Stimulated activated CD8-positive, alpha-beta memory T cell treated with anti-CD3 and anti-CD28 coated beads, Interleukin-15, amount 100 ng/mL, for 24 hours (primary cell): ENCODE results near the gene AQP11.
"Not testable (repeated sequence)": the region's sequence is repeated elsewhere in the genome, so short reads cannot be mapped to it uniquely, and the experiment has no call there.

ENCODE experiments used
- DNase-seq: peaks from one replicate; pipeline ENCODE4 v3.0.0-alpha.2; 2020; ENCODE audit warnings: low read depth

The AQP11 gene, protein sequence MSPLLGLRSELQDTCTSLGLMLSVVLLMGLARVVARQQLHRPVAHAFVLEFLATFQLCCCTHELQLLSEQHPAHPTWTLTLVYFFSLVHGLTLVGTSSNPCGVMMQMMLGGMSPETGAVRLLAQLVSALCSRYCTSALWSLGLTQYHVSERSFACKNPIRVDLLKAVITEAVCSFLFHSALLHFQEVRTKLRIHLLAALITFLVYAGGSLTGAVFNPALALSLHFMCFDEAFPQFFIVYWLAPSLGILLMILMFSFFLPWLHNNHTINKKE

DNA sequence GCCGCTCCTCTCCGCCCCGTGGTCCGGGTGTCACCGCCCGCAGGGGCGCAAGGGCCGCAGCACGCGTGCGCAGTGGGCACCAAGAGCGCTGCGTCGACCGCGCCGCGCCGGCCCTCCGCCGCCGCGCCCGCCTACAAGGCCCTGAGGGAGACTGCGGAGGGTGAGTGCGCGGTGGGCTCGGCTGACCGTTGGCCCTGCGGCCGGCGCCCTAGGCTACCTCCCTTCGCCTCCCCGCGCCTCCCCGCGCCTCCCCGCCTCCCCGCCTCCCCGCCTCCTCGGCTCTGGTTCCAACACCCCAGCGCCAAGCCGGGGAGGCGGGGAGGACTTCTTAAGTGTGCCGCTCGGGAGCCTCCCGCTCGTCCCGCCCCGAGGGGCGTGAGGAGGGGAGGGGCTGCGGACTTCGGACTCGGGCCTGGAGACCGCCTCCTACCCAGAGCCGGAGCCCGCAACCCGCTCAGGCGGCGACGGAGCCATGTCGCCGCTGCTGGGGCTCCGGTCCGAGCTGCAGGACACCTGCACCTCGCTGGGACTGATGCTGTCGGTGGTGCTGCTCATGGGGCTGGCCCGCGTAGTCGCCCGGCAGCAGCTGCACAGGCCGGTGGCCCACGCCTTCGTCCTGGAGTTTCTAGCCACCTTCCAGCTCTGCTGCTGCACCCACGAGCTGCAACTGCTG lies at the start of gene AQP11:
Gene AQP11, plus strand, starts transcription at position 433 of the 673 bp plus-strand sequence. Its CDS starts 40 bp downstream, at position 473.
- DNase-seq, result peak; percentile 45

DNA sequence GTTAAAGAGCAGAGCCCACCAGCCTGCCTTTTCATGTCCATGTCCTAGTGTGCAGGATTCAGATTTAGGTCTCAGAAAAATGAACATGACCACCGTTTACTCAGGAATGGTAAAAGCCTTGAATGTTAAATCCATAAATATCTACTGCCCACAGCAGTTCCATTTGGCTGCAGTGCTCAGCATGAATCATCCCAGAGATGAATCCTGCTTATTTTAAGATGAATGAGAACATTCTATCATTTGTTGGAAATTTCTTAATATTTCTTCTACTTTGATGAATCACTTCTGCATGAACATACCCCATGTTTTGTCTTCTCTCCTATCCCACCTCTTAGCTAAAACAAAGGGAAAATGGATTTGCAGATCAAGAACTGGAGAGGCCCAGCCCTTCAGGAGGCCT lies 47.5 kb upstream of the AQP11 start:
- DNase-seq, result no peak

DNA sequence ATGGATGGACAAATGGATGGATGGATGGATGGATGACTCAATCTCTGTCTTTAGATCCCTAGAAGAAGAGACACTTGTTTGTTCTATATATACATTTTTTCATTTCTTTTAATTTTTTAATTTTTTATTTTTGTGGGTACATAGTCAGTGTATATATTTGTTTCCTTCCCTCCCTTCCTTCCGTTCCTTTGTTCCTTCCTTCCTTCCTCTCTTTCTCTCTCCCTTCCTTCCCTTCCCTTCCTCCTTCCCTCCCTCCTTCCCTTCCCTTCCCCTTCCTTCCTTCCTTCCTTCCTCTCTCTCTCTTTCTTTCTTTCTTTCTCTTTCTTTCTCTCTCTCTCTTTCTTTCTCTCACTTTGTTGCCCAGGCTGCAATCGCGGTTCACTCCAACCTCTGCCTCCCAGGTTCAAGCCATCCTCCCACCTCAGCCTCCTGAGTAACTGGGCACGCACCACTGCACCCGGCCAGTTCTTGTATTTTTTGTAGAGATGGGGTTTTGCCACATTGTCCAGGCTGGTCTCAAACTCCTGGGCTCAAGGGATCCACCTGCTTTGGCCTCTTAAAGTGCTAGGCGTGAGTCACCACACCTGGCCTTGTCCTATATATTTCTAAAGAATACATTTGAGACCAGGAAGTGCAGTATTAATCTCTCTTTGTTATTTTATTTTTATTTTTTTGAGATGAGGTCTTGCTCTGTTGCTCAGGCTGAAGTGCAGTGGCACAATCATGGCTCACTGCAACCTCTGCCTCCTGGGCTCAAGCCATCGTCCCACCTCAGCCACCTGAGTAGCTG lies 42.5 kb upstream of the AQP11 start:
- DNase-seq, result no peak

DNA sequence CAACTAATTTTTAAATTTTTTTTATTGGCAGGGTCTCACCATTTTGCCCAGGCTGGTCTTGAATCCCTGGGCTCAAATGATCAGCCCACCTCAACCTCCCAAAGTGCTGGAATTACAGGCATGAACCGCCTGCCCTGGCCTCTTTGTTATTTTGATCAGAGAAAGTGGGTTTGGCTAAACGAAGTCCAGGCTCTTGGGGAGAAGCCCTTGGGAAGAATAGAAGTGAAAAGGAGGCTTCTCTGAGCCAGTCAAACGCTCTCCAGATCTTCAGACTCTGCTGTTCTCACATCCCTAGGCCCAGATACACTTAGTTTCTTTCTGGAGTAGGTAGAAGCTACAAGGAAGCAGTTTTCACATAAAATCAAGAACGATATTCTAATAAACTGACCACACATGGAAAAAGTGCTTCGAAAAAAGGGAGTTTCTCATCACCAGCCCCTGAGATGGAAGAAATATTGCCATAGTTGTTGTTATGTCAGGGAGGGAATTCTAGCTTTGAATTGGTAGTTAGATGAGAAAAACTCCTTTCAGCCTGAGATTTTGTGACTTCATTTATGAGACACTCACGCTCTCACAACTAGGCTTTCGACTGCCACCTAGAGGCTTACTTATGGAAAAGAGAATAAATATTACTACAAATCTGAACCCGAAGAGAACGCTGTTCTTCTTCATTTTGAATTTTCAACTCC lies 41.7 kb upstream of the AQP11 start:
- DNase-seq, result no peak

DNA sequence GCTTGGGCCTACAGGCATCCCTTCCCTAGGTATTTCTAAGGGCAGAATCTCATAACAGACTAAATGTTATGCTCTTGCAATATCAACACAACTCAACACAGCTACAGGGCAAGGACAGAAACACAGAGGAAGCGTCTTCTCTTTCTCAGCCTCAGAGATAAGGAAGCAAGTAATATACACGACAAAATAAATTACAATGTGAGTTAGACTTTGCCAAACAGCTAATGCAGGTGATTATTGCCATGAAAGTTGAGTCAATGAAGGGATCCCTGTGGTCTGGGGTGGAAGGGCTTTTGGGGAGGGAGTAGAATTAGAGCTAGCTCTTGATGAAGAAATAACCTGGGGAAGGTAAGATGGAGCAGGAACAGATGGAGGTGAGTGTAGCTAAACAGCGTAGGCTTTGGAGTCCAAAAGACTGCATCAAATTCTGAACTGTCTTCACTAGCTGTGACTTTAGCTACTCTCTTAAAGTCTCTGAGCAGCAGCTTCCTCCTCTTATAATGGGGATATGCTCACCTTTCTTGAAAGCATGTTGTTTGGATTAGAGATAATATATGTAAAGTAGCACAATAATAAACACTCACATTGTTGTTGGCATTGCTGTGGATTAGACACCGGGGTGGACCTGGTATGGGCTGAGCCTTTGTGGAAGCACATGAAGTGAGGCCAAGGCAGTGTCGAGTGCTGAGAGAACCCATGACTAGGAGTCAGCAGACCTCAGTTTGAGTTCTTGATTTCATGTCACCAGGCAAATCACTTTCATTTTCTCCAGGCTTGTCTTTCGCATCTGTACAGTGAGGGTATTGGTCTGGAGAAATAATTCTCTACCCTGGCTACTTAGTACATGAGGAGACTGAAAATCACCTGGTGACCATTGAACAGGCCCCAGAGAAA lies 41.0 kb upstream of the AQP11 start:
- no peak for DNase-seq

DNA sequence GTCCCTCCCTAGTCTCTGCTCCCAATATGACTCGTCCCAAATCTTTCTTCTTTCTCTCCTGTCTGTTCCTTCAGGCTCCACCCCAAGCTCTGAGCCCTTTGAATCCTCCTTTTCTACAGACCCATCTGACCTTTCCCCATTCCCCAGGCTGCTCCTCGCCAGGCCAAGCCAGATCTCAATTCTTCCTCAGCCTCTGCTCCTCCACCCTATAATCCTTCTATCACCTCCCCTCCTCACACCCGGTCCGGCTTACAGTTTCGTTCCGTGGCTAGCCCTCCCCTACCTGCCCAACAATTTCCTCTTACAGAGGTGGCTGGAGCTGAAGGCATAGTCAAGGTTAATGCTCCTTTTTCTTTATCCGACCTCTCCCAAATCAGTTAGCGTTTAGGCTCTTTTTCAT lies 38.3 kb upstream of the AQP11 start:
- not testable (repeated sequence) for DNase-seq

DNA sequence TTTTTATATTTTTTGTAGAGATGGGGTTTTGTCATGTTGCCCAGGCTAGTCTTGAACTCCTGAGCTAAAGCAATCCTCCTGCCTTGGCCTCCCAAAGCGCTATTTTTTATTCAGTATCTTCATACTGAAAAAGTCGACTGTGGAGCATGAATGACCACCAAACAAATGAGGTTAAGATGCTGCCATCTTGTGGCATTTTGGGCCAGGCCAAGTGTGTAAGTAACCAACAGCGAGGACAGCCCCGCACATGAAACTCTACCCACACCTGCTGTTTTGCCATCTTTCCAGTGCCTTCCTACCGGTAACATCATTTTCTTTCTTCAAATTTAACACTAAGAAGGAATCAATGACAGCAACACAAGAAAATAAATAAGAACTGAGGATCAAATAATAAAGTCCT lies 32.2 kb upstream of the AQP11 start:
- no peak for DNase-seq

DNA sequence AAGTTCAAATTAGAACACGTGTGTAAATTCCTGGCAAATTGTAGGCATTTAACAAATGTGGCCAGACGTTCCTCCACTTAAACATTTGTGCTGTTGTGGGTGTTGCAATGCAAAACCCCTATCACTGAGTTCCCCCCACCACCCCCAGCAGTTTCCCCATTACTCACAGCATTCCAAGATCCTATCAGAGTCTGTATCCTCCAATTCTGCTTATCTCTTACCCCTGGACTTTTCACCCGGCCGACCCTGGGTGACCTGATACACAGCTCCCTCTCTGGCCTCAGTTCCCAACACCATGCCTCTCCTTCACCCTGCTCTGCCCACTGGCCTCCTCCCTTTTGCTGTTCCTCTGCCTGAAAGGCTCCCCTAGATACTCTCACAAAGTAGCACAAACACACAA lies 31.4 kb upstream of the AQP11 start:
- DNase-seq, result no peak

DNA sequence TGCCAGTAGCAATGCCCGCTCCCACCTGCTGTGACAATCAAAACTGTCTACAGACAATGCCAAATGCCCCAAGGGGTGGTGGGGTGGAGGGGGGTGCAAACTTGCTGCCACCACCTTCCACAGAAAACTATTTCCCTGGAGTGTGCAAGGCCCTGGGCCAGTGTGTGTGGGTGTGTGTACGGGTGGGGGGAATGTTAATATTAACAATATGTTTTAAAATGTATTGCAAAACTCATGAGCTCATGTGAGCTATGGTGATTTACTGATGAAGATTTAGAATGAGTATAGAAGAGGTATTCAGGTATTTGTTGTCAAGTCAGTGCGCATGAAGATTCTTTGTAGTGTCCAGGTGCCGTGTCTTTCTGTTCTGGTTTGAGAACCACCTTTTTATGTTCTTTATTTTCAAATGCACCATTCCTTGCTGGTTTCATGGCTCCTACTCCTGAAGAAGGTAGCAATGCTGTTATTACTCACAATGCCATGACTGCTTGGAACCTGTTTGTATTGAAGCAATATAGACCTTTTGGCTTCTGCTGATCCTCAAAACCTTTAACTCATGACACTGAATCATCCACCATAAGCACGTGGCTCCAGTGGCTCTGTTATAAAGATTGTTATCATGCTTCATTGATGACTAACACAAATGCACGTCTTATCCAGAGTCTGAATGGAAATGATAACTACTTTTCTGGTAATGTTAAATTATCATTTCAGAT lies 29.9 kb upstream of the AQP11 start:
- no peak for DNase-seq

DNA sequence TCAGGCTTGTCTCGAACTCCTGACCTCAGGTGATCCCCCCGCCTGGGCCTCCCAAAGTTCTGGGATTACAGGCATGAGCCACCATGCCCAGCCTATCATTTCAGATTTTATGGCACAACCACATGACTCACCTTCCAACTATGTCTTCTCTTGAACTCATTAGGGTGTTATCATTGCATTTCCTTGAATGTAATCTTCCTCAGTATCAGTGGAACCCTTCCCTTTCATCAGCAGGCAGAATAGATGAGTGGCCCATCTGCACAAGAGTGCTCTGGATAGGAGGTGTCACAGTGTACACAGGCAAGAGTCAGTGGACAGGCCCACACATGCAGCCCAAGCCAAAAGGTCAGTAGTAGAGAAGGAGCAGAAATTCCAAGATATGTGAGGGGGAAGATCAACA lies 29.1 kb upstream of the AQP11 start:
- no peak for DNase-seq

DNA sequence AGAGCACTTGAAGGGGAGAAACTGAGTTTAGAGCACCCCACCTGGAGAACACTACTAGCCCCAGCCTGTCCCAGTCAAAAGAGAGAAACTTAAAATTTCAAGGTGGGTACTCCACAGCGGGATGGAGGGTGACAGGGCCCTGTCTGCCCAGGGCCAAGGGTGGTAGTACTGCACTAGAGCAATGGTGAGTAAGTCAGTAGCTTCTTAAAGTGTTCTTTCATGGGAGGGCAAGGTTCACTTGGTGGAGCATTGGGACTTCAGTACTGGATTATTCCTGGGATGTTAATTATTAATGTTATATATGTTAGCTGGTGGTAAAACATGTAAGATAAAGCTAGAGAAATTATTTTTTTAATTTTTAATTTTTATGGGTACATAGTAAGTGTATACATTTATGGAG lies 28.5 kb upstream of the AQP11 start:
- no peak for DNase-seq

DNA sequence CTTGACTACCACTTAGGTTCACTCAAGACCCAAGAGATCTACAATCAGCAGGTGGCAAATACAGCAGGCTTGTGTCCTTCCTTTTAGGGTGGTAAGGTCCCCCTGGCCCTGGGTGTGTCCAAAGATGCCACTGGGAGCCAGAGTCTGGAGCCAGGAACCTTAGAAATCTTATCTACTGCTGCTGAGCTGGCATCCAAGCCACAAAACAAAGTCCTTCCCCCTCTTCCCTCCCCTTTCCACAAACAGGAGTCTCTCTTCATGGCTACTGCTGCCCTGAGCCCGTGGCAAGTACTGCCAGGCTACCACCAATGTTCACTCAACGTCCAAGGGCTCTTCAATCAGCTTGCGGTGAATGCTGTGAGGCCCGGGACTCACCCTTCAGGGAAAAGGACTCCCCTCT lies 21.4 kb upstream of the AQP11 start:
- no peak for DNase-seq

DNA sequence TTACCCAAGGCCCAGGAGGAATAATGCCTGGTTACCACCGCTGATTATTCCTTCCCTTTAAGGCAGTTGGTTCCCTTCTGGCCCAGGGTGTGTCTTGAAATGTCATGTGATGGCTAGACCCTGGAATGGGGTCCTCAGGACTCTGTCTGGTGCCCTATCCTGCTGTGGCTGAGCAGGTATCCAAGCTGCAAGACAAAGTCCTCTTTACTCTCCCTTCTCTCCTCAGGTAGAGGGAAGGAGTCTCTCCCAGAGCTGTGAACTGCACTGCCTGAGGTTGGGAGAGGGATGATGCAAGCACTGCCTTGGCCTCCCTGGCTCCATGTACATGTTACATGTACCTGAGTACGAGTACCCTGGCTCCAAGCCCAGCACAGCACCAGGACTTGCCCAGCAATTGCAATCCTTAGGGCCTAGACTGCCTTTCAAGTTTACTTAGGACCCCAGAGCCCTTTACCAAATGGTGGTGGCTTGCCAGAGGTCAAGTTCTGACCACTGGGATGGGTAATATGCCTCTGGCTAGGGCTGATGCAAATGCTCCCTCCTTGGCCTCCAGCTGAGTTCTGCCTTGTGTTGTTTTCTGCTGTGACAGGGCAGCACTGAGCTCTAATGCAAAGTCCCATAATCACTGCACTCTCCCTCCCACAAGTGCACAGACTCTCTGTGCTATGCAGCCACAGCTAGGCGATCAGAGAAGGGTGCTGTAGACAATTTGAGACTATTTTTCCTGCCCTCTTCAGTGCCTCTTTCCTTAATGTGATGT lies 20.7 kb upstream of the AQP11 start:
- no peak for DNase-seq

DNA sequence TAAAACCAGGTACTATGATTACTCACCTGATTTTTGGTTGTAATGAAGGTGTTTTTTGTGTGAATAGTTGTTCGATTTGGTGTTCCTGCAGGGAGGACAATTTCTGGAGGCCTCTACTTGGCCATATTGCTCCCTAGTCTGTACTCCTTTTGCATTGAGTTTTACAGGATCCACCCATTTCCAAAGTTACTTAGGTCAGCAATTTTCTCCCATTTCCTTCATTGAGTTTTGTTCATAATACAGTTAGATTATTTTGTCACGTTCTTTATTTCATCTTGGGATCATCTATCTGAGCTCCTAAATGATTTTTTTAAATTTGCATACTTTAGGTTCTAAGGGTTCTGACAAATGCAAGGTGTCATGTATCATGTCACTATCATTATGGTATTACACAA lies 20.1 kb upstream of the AQP11 start:
- DNase-seq, result no peak

DNA sequence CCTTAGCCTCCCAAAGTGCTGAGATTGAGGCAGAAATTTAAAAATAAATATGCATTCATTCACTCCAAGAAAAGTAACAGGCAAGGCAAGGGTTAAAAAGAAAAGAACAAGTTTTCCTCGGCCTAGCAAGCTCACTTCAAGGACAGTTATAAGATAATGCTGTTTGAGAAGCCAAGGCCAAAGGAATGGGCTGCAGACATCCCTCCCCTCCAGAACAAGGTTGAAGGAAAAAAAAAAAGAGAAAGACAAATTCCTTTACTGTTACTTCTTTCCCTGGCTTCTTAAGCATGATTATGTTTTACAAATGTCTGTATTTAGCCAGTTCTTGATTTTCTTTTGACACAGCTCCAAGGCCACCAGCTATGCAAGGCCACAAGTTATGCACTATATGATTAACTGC lies 18.9 kb upstream of the AQP11 start:
- not testable (repeated sequence) for DNase-seq

DNA sequence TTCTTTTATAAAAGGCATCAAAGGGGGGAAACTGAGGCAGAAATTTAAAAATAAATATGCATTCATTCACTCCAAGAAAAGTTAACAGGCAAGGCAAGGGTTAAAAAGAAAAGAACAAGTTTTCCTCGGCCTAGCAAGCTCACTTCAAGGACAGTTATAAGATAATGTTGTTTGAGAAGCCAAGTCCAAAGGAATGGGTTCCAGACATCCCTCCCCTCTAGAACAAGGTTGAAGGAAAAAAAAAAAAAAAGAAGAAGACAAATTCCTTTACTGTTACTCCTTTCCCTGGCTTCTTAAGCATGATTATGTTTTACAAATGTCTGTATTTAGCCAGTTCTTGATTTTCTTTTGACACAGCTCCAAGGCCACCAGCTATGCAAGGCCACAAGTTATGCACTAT lies 14.3 kb upstream of the AQP11 start:
- not testable (repeated sequence) for DNase-seq

DNA sequence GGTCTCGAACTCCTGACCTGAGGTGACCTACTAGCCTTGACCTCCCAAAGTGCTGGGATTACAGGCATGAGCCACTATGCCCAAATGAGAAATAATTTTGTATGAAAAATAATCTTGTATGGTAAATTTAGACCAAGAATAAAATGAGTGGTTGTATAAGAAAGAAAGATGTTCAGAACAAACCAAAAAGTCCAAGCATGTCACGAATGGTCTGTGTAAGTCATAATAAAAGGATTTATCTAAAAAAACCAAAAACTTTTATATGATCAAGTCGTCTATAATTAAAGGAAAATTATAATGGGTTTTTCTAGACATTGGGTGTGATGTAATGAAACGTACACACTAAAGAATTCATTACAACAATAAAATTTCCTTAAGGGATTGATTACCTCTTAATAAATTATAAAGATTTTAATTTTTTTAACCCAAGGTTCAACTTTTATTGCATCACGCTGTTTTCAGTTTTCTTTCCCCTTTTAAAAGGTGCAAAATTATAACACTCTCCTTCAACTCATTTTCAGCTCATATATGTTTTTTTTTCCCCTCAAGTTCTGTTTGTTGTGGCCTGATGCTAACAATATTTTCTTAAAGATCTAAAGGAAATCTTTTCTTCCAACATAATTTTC lies 8.9 kb upstream of the AQP11 start:
- no peak for DNase-seq

DNA sequence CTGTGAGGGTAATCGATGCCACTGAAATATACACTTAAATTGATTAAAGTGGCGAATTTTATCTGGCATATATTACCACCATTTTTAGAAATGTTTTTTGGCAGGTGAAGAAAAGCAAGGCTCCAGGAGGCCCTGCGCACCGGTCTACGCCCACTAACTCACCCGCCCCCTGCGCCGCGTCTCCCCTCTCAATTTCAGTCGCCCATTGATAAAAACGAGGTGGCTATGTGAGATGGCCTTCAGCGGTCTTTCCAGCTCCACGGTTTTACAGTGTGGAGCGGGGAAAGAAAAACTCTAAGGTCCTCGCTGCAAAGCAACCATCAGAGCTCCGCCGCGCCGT lies 602 bp upstream of the AQP11 start:
- DNase-seq, result no peak

DNA sequence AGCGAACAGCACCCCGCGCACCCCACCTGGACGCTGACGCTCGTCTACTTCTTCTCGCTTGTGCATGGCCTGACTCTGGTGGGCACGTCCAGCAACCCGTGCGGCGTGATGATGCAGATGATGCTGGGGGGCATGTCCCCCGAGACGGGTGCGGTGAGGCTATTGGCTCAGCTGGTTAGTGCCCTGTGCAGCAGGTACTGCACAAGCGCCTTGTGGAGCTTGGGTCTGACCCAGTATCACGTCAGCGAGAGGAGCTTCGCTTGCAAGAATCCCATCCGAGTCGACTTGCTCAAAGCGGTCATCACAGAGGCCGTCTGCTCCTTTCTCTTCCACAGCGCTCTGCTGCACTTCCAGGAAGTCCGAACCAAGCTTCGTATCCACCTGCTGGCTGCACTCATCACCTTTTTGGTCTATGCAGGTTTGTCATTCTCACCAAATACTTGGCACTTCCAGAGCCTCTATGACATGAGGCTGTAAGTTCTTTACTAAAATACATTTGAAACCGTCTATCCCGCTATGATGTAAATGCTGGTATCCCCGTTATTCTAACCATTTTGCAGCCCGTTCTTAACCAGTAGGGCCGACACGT lies 535 bp downstream of the AQP11 start:
- DNase-seq, result no peak
